Measurements from ENCODE around the gene PPP1R3C.
A peak's percentile ranks its signal among the peaks of the same experiment; 100 is the strongest.

PPP1R3C gene

GRCh38 chr10:91632671-91633550 is at the start of gene PPP1R3C:
Gene PPP1R3C, minus strand, starts transcription at chr10:91633071. Its CDS starts 102 bp downstream, at chr10:91632969.
- DNase-seq: peak; percentile 29

GRCh38 chr10:91681361-91682276 is 48.7 kb upstream of the PPP1R3C start:
- DNase-seq: peak; percentile 6

- DNase-seq: no peak
These were observed 47.6 kb upstream of the PPP1R3C start for GRCh38 chr10:91680487-91680886.

- DNase-seq: no peak
These were observed 46.4 kb upstream of the PPP1R3C start for GRCh38 chr10:91679296-91679695.

GRCh38 chr10:91677911-91678310 is 45.0 kb upstream of the PPP1R3C start:
- no peak for DNase-seq

- DNase-seq: no peak
These were observed 39.2 kb upstream of the PPP1R3C start for GRCh38 chr10:91672021-91672608.

GRCh38 chr10:91668913-91669312 is 36.0 kb upstream of the PPP1R3C start:
- DNase-seq: no peak

GRCh38 chr10:91665842-91666241 is 33.0 kb upstream of the PPP1R3C start:
- DNase-seq: no peak

- DNase-seq: no peak
These were observed 31.6 kb upstream of the PPP1R3C start for GRCh38 chr10:91664426-91664825.

GRCh38 chr10:91662993-91663392 is 30.1 kb upstream of the PPP1R3C start:
- DNase-seq: no peak

GRCh38 chr10:91653219-91653870 is 20.5 kb upstream of the PPP1R3C start:
- peak; percentile 7 for DNase-seq

GRCh38 chr10:91652364-91652763 is 19.5 kb upstream of the PPP1R3C start:
- DNase-seq: no peak

- no peak for DNase-seq
These were observed 10.8 kb upstream of the PPP1R3C start for GRCh38 chr10:91643700-91644099.

- no peak for DNase-seq
These were observed 10.2 kb upstream of the PPP1R3C start for GRCh38 chr10:91642831-91643692.

- DNase-seq: peak; percentile 26
These were observed 4.0 kb upstream of the PPP1R3C start for GRCh38 chr10:91636892-91637291.

- DNase-seq: peak; percentile 71
These were observed 2.8 kb upstream of the PPP1R3C start for GRCh38 chr10:91635401-91636400.

GRCh38 chr10:91634898-91635297 is 2.0 kb upstream of the PPP1R3C start:
- DNase-seq: peak; percentile 40

- no peak for DNase-seq
These were observed 1.4 kb upstream of the PPP1R3C start for GRCh38 chr10:91634246-91634645.

- DNase-seq: no peak
These were observed 2.2 kb downstream of the PPP1R3C start for GRCh38 chr10:91630625-91631024.

All from RPMI8226 (cell line).